Neutrophil (primary cell): ENCODE results near the gene VANGL1.

Experiments
- H3K27ac ChIP-seq: fragments of 200-600 bp; sonication (generic); 2 replicates; pipeline ENCODE4 v1.5.1; 2016; ENCODE audit warnings: mild to moderate bottlenecking, moderate library complexity
- H3K27me3 ChIP-seq: fragments of 200-600 bp; sonication (generic); 2 replicates; pipeline ENCODE4 v1.6.0; 2016; ENCODE audit warnings: mild to moderate bottlenecking
- H3K36me3 ChIP-seq: fragments of 200-600 bp; sonication (generic); 2 replicates; pipeline ENCODE4 v1.5.1; 2017
- H3K4me1 ChIP-seq, 2 experiments: fragments of 200-600 bp in 1 of 2; sonication (generic) in 1 of 2; 1 replicate in 1 of 2; 2 replicates in 1 of 2; pipeline versions ENCODE4 v1.5.1 to v1.6.1; 2013 to 2016; ENCODE audit warnings: low read depth in 1 of 2, low read length in 1 of 2, mild to moderate bottlenecking in 1 of 2, moderate library complexity in 1 of 2; ENCODE audit not compliant: control insufficient read depth in 1 of 2, insufficient read depth in 1 of 2
- H3K4me3 ChIP-seq, 2 experiments: fragments of 200-600 bp in 1 of 2; sonication (generic) in 1 of 2; 1 replicate in 1 of 2; 2 replicates in 1 of 2; pipeline ENCODE4 v1.5.1; 2013 to 2016; ENCODE audit warnings: low read depth in 1 of 2, low read length in 1 of 2, mild to moderate bottlenecking in 1 of 2, moderate library complexity in 1 of 2
- H3K9me3 ChIP-seq: fragments of 200-600 bp; sonication (generic); 2 replicates; pipeline ENCODE4 v1.5.1; 2016
- CTCF ChIP-seq: fragments of 200-600 bp; sonication (generic); IDR thresholded peaks from 2 replicates; pipeline ENCODE4 v1.5.1; 2016; ENCODE audit warnings: antibody characterized with exemption

VANGL1 gene

GRCh38 chr1:115596080-115596780 lies 45.5 kb upstream of the VANGL1 start:
- Histone ChIP-seq H3K27me3 (no peaks in the 10 kb centered on the region), H3K27ac (no peak overlapping the region), H3K4me1 (no peaks in the 10 kb centered on the region), H3K9me3 (no peaks in the 10 kb centered on the region), H3K4me3 (no peak overlapping the region), H3K36me3 (no peaks in the 10 kb centered on the region)
- no peak for TF ChIP-seq CTCF

GRCh38 chr1:115604508-115604907 lies 37.3 kb upstream of the VANGL1 start:
- Histone ChIP-seq H3K4me3 (no peak overlapping the region), H3K36me3 (no peaks in the 10 kb centered on the region), H3K27ac (no peak overlapping the region), H3K27me3 (no peaks in the 10 kb centered on the region), H3K4me1 (no peaks in the 10 kb centered on the region), H3K9me3 (no peaks in the 10 kb centered on the region)
- no peak for TF ChIP-seq CTCF

GRCh38 chr1:115606305-115606704 lies 35.5 kb upstream of the VANGL1 start:
- H3K27me3 ChIP-seq = no peaks in the 10 kb centered on the region
- H3K9me3 ChIP-seq = no peaks in the 10 kb centered on the region
- no peaks in the 10 kb centered on the region for H3K36me3 ChIP-seq
- no peak for TF ChIP-seq CTCF
- no peaks in the 10 kb centered on the region for H3K4me1 ChIP-seq
- H3K4me3 ChIP-seq = no peak overlapping the region
- no peak overlapping the region for H3K27ac ChIP-seq

- Histone ChIP-seq H3K4me3 (no peak overlapping the region), H3K9me3 (no peaks in the 10 kb centered on the region), H3K36me3 (no peaks in the 10 kb centered on the region), H3K27me3 (no peaks in the 10 kb centered on the region), H3K27ac (no peak overlapping the region), H3K4me1 (no peaks in the 10 kb centered on the region)
- no peak for TF ChIP-seq CTCF
Observed at GRCh38 chr1:115609021-115609420, 32.7 kb upstream of the VANGL1 start.

- Histone ChIP-seq H3K4me3 (no peak overlapping the region), H3K4me1 (no peaks in the 10 kb centered on the region), H3K36me3 (no peaks in the 10 kb centered on the region), H3K27ac (no peak overlapping the region), H3K27me3 (no peaks in the 10 kb centered on the region), H3K9me3 (no peaks in the 10 kb centered on the region)
- no peak for TF ChIP-seq CTCF
Observed at GRCh38 chr1:115613767-115614166, 28.0 kb upstream of the VANGL1 start.
